BLaER1 (cell line): ENCODE results near the gene CPLANE2.
"Not testable (repeated sequence)": the region's sequence is repeated elsewhere in the genome, so short reads cannot be mapped to it uniquely, and the experiment has no call there.

Experiments used
- H3K27ac ChIP-seq: shearing (Covaris generic); formaldehyde crosslinking; 2 replicates; pipeline ENCODE4 v1.8.1; 2022
- H3K27me3 ChIP-seq: shearing (Covaris generic); formaldehyde crosslinking; 2 replicates; pipeline ENCODE4 v1.8.1; 2022
- H3K36me3 ChIP-seq: shearing (Covaris generic); formaldehyde crosslinking; 2 replicates; pipeline ENCODE4 v1.8.1; 2022
- H3K4me1 ChIP-seq: shearing (Covaris generic); formaldehyde crosslinking; 2 replicates; pipeline ENCODE4 v1.8.1; 2022
- H3K4me2 ChIP-seq: shearing (Covaris generic); formaldehyde crosslinking; 2 replicates; pipeline ENCODE4 v1.8.1; 2022
- H3K4me3 ChIP-seq: shearing (Covaris generic); formaldehyde crosslinking; 2 replicates; pipeline ENCODE4 v1.8.1; 2022
- H3K9ac ChIP-seq: shearing (Covaris generic); formaldehyde crosslinking; 2 replicates; pipeline ENCODE4 v1.8.1; 2022
- H3K9me3 ChIP-seq: shearing (Covaris generic); formaldehyde crosslinking; 2 replicates; pipeline ENCODE4 v1.8.1; 2022
- H4K20me1 ChIP-seq: shearing (Covaris generic); formaldehyde crosslinking; 2 replicates; pipeline ENCODE4 v1.8.1; 2022
- Cebpa-rat ChIP-seq: shearing (Covaris generic); IDR thresholded peaks from 2 replicates; pipeline ENCODE4 v1.8.1; 2022

The CPLANE2 gene

DNA sequence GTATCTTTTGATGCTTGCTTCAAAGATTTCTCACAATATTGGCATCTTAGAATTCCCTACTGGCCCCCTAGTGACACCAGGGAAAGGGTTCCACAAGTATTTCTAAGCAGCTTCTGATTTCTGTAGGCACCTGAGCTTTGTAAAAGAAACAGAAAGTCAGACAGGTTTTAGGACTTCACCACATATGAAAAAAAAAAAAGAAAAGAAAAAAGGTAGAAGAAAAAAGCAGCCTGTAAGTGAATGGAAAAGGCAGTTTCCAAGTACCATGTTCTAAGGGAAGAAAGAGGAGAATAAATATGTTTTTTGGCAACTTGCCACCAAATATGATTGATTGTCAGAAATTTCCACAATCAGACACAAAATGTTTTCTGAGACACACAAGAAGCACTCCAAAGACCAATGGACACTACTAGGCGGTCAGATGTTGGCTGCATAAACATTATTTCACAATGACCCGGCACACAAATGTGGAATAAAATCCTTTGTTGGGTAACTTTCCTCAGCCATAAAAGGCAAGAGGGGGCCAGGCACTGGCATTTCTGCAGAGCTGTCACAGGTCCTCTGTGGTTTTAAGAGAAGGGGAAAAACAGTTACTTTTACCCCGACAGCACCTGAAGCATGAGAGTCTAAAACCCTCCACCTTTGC lies 12.7 kb upstream of the CPLANE2 start:
- no peaks in the 10 kb centered on the region for H3K27me3 ChIP-seq
- H3K9me3 ChIP-seq = no peaks in the 10 kb centered on the region
- peaks cover 26% of the 10 kb centered on the region for H4K20me1 ChIP-seq
- H3K36me3 ChIP-seq = peaks cover 87% of the 10 kb centered on the region
- no peak overlapping the region for H3K9ac ChIP-seq
- H3K4me2 ChIP-seq = peak overlapping the region; percentile 63
- H3K27ac ChIP-seq = no peak overlapping the region
- TF ChIP-seq Cebpa-rat = no peak
- H3K4me3 ChIP-seq = no peak overlapping the region
- peaks cover 25% of the 10 kb centered on the region for H3K4me1 ChIP-seq

DNA sequence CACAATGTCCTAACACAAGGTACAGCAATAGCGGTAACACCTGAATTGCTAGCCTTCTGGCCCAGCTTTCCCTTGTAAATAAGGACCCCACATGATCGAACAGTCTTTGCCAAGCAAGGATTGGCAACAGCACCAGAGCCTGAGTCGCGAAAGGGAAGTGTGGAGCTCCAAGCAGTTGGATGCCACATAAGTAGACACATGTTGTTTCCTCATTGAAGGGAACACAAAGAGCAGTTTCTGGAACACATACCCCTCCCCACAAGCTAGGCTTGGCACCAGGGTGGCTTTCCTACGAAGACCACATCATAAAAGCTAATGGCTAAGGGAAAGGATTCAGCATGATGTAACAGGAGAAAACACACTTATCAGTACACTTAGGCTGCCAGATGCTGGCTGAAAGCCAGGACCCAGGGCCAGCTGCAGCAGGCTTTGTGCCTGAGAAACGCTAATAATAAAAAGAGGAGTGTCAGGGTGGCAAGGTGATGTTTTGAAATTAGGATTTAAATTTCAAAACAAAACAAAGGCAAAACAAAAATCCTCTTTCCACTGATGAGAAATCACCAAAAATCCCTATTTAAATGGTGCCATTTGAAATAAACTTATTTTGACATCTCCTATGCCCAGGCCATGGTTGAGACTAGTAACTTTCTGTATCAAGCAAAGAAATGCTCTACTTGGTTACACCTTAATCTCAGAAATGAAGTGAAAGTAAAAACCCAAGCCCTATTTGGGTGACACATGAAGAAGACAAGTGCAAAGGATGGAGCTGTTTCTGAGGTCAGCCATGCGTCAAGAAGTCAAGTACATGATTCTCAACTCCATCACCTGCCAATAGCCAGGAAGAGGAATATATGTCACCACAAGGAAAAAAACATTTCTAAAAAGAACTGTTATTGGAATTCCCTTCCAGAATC lies 11.9 kb upstream of the CPLANE2 start:
- peak overlapping the region; percentile 63 for H3K4me2 ChIP-seq
- H3K4me3 ChIP-seq = no peak overlapping the region
- peaks cover 78% of the 10 kb centered on the region for H3K36me3 ChIP-seq
- H3K4me1 ChIP-seq = peaks cover 29% of the 10 kb centered on the region
- no peaks in the 10 kb centered on the region for H3K9me3 ChIP-seq
- peak overlapping the region; percentile 13; the same call in 1 of the 2 replicates for H3K9ac ChIP-seq
- peaks cover 28% of the 10 kb centered on the region for H4K20me1 ChIP-seq
- no peaks in the 10 kb centered on the region for H3K27me3 ChIP-seq
- no peak for TF ChIP-seq Cebpa-rat
- H3K27ac ChIP-seq = peak overlapping the region; percentile 63

DNA sequence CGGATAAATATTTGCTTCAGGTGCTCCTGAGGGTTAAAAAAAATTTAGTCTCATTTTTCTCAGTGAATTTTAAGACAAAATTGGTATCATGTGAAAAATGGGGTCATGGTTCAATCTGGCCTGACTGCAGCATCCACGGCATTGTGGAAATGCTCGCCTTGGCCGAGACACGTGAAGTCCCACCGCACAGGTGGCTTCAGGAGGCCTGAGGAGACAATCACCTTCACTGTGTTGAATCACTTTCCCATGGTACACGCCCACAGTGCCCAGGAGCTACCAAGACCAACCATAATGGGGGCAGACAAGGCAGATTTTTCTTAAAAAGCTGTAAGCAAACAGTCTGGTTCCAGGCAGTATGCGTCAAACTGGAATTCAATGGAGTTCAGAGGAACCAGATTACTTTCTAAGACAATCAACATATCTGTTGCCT lies 11.0 kb upstream of the CPLANE2 start:
- no peaks in the 10 kb centered on the region for H3K27me3 ChIP-seq
- H3K27ac ChIP-seq = peak overlapping the region; percentile 63
- H3K4me3 ChIP-seq = no peak overlapping the region
- H3K4me2 ChIP-seq = peak overlapping the region; percentile 63; the same call in 1 of the 2 replicates
- TF ChIP-seq Cebpa-rat = no peak
- 0 out of 2 replicates have a peak overlapping the region, but pooled peaks have one; percentile 13 for H3K9ac ChIP-seq
- peaks cover 28% of the 10 kb centered on the region for H4K20me1 ChIP-seq
- no peaks in the 10 kb centered on the region for H3K9me3 ChIP-seq
- peaks cover 29% of the 10 kb centered on the region for H3K4me1 ChIP-seq
- peaks cover 70% of the 10 kb centered on the region for H3K36me3 ChIP-seq

DNA sequence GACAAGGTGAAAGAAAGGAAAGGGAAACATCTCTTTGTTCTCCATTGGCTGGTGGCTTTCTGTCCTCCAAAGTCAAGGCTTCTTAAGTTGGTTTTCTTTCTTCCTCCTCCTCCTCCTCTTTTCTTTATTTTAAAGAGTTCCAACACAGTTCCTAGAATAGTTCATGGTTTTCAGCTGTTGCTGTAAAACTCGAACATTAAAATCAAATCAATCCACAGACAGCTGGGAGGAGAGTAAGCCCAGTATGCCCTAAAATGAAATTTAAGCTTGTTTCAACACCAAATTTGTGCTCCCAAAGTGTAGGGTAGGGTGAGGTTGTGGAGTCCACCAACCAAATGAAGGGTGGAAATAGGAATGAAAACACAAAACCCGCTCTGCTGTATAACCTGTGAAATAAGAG lies 10.5 kb upstream of the CPLANE2 start:
- Histone ChIP-seq H3K9me3 (no peaks in the 10 kb centered on the region), H3K9ac (no peak overlapping the region), H3K36me3 (peaks cover 64% of the 10 kb centered on the region), H3K27me3 (no peaks in the 10 kb centered on the region), H3K4me2 (no peak overlapping the region), H3K4me3 (no peak overlapping the region), H4K20me1 (peaks cover 28% of the 10 kb centered on the region), H3K4me1 (peaks cover 29% of the 10 kb centered on the region), H3K27ac (no peak overlapping the region)
- no peak for TF ChIP-seq Cebpa-rat

DNA sequence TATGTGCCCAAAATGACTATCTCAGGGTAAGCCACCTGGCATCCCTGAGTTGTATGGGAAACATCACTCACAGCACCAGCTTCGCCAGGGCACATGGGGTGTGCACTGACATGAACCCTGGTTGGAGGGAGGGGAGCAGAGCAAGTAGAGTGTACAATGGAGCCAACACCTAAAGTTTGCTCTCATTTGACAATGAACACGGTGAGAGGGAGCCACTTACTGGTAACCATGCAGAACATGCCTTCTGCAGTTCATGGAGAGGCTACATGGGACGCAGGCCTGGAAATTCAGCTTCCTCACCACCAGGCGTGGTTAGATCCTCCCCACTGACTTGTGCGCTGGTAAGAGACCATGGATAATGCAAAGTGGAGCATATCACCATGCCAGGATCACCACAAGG lies 10.0 kb upstream of the CPLANE2 start:
- no peak for TF ChIP-seq Cebpa-rat
- H4K20me1 ChIP-seq = peaks cover 28% of the 10 kb centered on the region
- H3K4me2 ChIP-seq = no peak overlapping the region
- no peaks in the 10 kb centered on the region for H3K9me3 ChIP-seq
- H3K27ac ChIP-seq = no peak overlapping the region
- H3K27me3 ChIP-seq = no peaks in the 10 kb centered on the region
- H3K9ac ChIP-seq = no peak overlapping the region
- H3K4me3 ChIP-seq = no peak overlapping the region
- H3K36me3 ChIP-seq = peaks cover 59% of the 10 kb centered on the region
- peaks cover 29% of the 10 kb centered on the region for H3K4me1 ChIP-seq

DNA sequence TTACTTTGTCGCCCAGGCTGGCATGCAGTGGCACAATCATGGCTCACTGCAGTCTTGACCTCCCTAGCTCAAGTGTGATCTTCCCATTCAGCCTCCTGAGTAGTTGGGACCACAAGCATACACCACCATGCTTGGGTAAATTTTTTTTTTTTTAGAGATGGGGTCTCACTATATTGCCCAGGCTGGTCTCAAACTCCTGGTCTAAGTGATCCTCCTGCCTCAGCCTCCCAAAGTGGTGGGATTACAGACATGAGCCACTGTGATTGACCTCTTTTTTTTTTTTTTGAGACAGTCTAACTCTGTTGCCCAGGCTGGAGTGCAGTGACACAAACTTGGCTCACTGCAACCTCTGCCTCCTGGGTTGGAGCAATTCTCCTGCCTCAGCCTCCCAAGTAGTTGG lies 9.3 kb upstream of the CPLANE2 start:
- not testable (repeated sequence) for H3K9me3 ChIP-seq, H3K27ac ChIP-seq, H3K4me3 ChIP-seq, H3K4me2 ChIP-seq, H3K27me3 ChIP-seq, H3K9ac ChIP-seq
- Histone ChIP-seq H3K36me3 (peaks cover 52% of the 10 kb centered on the region), H3K4me1 (peaks cover 29% of the 10 kb centered on the region), H4K20me1 (peaks cover 28% of the 10 kb centered on the region)

DNA sequence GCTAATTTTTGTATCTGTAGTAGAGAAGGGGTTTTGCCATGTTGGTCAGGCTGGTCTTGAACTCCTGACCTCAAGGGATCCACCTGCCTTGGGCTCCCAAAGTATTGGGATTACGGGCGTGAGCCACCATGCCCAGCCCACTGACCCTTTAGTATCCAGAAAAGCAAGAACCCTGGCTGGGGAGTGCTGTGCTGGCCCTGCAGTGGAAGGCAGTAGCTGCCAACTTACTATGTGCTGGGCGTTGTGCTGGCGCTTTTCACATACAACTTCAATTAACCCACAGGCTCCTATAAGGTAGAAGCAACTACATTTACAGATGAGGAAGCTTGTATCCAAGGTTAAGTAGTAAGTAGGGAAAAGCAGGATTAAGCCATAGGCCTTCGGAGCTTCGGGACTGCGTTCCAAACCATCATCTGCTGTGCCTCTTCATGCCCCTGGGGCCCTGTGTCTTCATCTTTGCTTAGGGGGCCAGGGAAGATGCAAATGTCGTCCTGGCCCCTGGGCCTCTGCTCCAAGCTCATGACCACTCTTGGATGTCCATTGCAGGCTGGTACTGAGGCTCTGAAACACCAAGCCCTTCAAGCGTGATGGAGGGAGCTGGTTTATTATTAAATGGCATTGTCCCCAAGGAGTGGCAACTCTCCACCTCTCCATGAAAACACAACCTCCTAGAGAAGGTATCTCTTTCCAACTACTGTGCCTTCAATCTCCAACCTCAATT lies 8.7 kb upstream of the CPLANE2 start:
- Histone ChIP-seq H3K27me3 (no peaks in the 10 kb centered on the region), H3K36me3 (peaks cover 46% of the 10 kb centered on the region), H3K9ac (no peak overlapping the region), H4K20me1 (peaks cover 28% of the 10 kb centered on the region), H3K4me3 (no peak overlapping the region), H3K27ac (no peak overlapping the region), H3K4me2 (no peak overlapping the region), H3K4me1 (peaks cover 29% of the 10 kb centered on the region), H3K9me3 (no peaks in the 10 kb centered on the region)
- TF ChIP-seq Cebpa-rat = no peak

DNA sequence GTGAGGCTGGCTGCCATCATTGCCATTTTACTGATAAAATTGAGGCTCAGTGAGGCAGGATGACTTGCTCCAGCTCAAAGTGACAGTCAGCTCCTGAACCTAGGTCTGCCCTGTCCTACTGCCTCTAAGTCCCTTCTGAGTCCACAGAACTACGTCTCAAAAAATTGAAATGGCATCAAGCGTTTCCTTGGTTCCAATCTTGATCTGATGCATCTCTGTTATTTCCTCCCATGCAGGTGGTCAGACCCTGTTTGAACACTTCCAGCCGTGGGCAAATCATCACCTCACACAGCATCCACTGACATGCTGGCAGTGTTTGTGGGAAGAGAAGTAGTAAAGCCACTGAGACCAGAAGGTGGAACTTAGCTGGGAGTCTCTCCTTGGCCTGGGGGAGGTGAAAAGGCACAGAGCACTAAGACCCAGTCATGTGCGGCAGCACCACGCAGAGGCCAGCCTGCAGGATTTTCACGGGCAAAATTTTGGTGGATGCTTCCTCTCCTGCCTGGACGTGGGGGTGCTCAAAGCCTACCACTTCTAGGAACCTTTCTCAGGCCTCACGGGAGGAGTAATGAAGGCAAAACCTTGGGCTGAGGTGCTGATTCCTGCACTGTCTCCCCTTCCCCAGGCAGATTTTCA lies 7.8 kb upstream of the CPLANE2 start:
- Histone ChIP-seq H3K36me3 (peaks cover 39% of the 10 kb centered on the region), H3K4me2 (no peak overlapping the region), H3K27me3 (no peaks in the 10 kb centered on the region), H3K4me3 (no peak overlapping the region), H3K9me3 (no peaks in the 10 kb centered on the region), H3K27ac (no peak overlapping the region), H3K9ac (no peak overlapping the region), H3K4me1 (peaks cover 23% of the 10 kb centered on the region), H4K20me1 (peaks cover 25% of the 10 kb centered on the region)
- no peak for TF ChIP-seq Cebpa-rat

DNA sequence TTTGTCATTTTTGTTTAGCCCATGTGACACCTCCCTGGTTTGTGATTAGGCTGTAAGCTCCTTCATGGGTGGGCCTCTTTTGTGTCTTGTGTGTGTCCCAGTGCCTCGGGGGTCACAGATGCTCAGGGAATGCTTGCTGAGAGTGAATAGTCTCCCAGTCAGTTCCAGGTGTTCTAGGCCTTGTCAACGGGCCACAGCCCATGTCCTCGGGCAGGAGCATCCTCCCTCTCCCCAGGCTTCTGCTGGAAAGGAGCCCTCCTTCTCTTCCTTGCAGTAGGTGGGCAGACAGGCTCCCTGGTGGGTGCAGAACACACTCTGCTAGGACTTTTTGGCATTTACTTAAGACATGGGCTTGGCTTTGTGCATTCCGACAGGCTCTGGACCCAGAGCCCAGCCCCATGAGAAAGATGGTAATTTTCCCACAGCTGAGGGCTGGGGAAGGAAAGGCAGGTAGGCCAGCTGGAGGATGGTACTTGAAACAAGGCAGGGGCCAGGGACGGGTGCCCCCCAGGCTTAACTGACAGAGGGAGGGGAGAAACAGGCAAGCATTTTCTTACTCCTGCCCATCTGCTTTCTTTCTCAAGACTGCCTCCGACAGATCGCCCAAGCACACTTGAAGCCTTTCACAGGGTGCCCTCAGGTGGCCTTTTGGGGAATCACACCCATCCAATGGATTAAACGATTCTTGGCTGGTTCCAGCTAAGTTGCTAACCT lies 7.1 kb upstream of the CPLANE2 start:
- peaks cover 18% of the 10 kb centered on the region for H4K20me1 ChIP-seq
- H3K4me2 ChIP-seq = 0 out of 2 replicates have a peak overlapping the region, but pooled peaks have one; percentile 16
- no peak for TF ChIP-seq Cebpa-rat
- no peaks in the 10 kb centered on the region for H3K9me3 ChIP-seq
- H3K4me1 ChIP-seq = peaks cover 16% of the 10 kb centered on the region
- H3K27ac ChIP-seq = no peak overlapping the region
- H3K27me3 ChIP-seq = no peaks in the 10 kb centered on the region
- H3K9ac ChIP-seq = no peak overlapping the region
- H3K36me3 ChIP-seq = peaks cover 35% of the 10 kb centered on the region
- no peak overlapping the region for H3K4me3 ChIP-seq
